Left ventricle myocardium inferior (tissue), 1 donor: Measurements from ENCODE around the gene KRT73. TPM values are rescaled to one million over a fixed set of nuclear protein-coding genes. Genes with fewer than 3 reads are reported as not detected.

Experiments used
- DNase-seq: peaks from one replicate; pipeline ENCODE4 v3.0.0-alpha.2; 2020
- H3K27ac ChIP-seq: fragments of 200-600 bp; replicated peaks from 2 replicates; pipeline ENCODE4 v1.8.0; 2021
- H3K27me3 ChIP-seq: fragments of 200-600 bp; 2 replicates; pipeline ENCODE4 v1.8.0; 2021; ENCODE audit warnings: low read depth
- H3K36me3 ChIP-seq: fragments of 200-600 bp; 2 replicates; pipeline ENCODE4 v1.8.0; 2021
- H3K4me1 ChIP-seq: fragments of 200-600 bp; 2 replicates; pipeline ENCODE4 v1.8.0; 2021
- H3K4me3 ChIP-seq: fragments of 200-600 bp; 2 replicates; pipeline ENCODE4 v1.8.0; 2021; ENCODE audit warnings: mild to moderate bottlenecking, moderate library complexity
- H3K9me3 ChIP-seq: fragments of 200-600 bp; replicated peaks from 2 replicates; pipeline ENCODE4 v1.8.0; 2021
- CTCF ChIP-seq: fragments of 200-600 bp; IDR thresholded peaks from 2 replicates; pipeline ENCODE4 v1.8.0; 2021; ENCODE audit warnings: antibody characterized with exemption, mild to moderate bottlenecking, borderline replicate concordance
- intact Hi-C: fragments of 100-400 bp; cut with micrococcal nuclease; formaldehyde crosslinking; loops from one replicate; pipeline ENCODE4 v1.11.0; 2022
- total RNA-seq: library from RNA; stranded (reverse); fragmentation: NEBNext Ultra II Directional; extraction: Animal tissue kit (Norgen Biotek cat#: 25700); gene quantifications from one replicate; pipeline ENCODE4 v1.2.1, GENCODE V29; 2021
- donor health status: DM: no; HTN: yes; CAD: no; lungs with severe emphysema.

Gene KRT73
- total RNA-seq, 1 donor from 2014 or later, result not detected

GRCh38 chr12:52605542-52605941, 12.8 kb downstream of the KRT73 start:
- Histone ChIP-seq H3K27me3 (peaks cover 99% of the 10 kb centered on the region), H3K4me3 (no peak overlapping the region), H3K36me3 (no peaks in the 10 kb centered on the region), H3K9me3 (no peaks in the 10 kb centered on the region), H3K4me1 (peaks cover 4% of the 10 kb centered on the region), H3K27ac (no peak overlapping the region)
- DNase-seq, result no peak
- intact Hi-C loops, result no loop called here
- no peak for TF ChIP-seq CTCF

- Histone ChIP-seq H3K9me3 (no peaks in the 10 kb centered on the region), H3K27ac (no peak overlapping the region), H3K4me1 (peaks cover 4% of the 10 kb centered on the region), H3K27me3 (peaks cover 99% of the 10 kb centered on the region), H3K36me3 (no peaks in the 10 kb centered on the region), H3K4me3 (no peak overlapping the region)
- intact Hi-C loops, result no loop called here
- no peak for TF ChIP-seq CTCF
- no peak for DNase-seq
These were observed 13.5 kb downstream of the KRT73 start for GRCh38 chr12:52604859-52605258.

GRCh38 chr12:52603314-52603713, 15.0 kb downstream of the KRT73 start:
- no peak for TF ChIP-seq CTCF
- DNase-seq, result no peak
- H3K9me3 ChIP-seq, result no peaks in the 10 kb centered on the region

GRCh38 chr12:52602552-52602951, 15.8 kb downstream of the KRT73 start:
- H3K36me3 ChIP-seq, result no peaks in the 10 kb centered on the region
- H3K27me3 ChIP-seq, result peaks cover 98% of the 10 kb centered on the region
- intact Hi-C loops, result no loop called here

More at GRCh38 chr12:52603314-52603713, 15.0 kb downstream of the KRT73 start:
- no peak overlapping the region for H3K4me3 ChIP-seq
- intact Hi-C loops, result no loop called here
- H3K27ac ChIP-seq, result no peak overlapping the region
- no peaks in the 10 kb centered on the region for H3K36me3 ChIP-seq
- peaks cover 99% of the 10 kb centered on the region for H3K27me3 ChIP-seq
- peaks cover 4% of the 10 kb centered on the region for H3K4me1 ChIP-seq

GRCh38 chr12:52601671-52602070, 16.7 kb downstream of the KRT73 start:
- intact Hi-C loops, result no loop called here
- peaks cover 4% of the 10 kb centered on the region for H3K4me1 ChIP-seq
- H3K9me3 ChIP-seq, result no peaks in the 10 kb centered on the region
- TF ChIP-seq CTCF, result no peak
- H3K27me3 ChIP-seq, result peaks cover 91% of the 10 kb centered on the region
- DNase-seq, result no peak
- H3K4me3 ChIP-seq, result no peak overlapping the region
- H3K36me3 ChIP-seq, result no peaks in the 10 kb centered on the region
- H3K27ac ChIP-seq, result no peak overlapping the region

More at GRCh38 chr12:52602552-52602951, 15.8 kb downstream of the KRT73 start:
- Histone ChIP-seq H3K4me3 (no peak overlapping the region), H3K9me3 (no peaks in the 10 kb centered on the region), H3K4me1 (peaks cover 4% of the 10 kb centered on the region), H3K27ac (no peak overlapping the region)
- no peak for TF ChIP-seq CTCF
- no peak for DNase-seq
